ENCODE data around the gene GGA1.
"Not testable (repeated sequence)": the region's sequence is repeated elsewhere in the genome, so short reads cannot be mapped to it uniquely, and the experiment has no call there.

Gene GGA1

GRCh38 chr22:37582526-37582925 lies 26.1 kb upstream of the GGA1 start:
- TF ChIP-seq CTCF (IDR thresholded peaks at IDR 0.05; ENCODE audit: low read depth, low read length, missing control alignments) = no peak
- in situ Hi-C loops (cut with HindIII; ENCODE audit: low sequenced_read_pairs) = no loop called here
- DNase-seq (ENCODE audit: low read depth) = no peak
- no peak overlapping the region for H3K4me3 ChIP-seq (ENCODE audit: low read depth, low read length)

DNA sequence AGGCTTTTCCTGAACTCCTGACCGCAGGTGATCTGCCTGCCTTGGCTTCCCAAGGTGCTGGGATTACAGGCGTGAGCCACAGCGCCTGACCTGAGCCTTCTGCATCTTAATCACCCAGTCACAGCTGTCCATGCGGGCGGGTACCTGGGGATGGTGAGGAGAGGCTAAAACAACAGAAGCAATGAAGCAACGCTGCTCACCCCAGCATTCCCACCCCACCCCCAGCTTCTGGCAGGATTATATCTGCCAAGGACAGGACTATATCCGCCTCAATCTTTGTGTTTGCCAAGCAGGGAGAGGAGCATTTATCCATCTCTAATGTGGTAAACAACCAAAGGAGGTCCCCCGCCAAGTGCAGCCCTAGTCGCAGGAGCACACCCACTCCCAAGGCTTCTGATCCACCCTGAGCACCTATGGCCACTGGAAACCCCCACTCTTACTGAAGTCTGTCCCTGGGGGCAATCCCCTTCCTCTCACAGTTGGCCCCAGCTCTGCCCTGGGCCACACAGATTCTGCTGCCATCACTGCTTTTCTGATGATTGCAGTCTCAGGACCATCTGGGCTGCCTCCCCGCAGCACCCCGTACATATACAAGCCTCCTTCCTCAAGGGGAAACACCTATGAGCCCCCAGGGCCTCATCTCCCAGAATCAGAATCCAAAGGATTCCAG lies 20.0 kb upstream of the GGA1 start:
- in situ Hi-C loops (cut with HindIII; ENCODE audit: low sequenced_read_pairs) = no loop called here
- TF ChIP-seq CTCF (IDR thresholded peaks at IDR 0.05; ENCODE audit: low read depth, low read length, missing control alignments) = no peak
- DNase-seq (ENCODE audit: low read depth) = no peak
- H3K4me3 ChIP-seq (ENCODE audit: low read depth, low read length) = no peak overlapping the region

- no peak for TF ChIP-seq CTCF (IDR thresholded peaks at IDR 0.05; ENCODE audit: low read depth, low read length, missing control alignments)
- in situ Hi-C loops (cut with HindIII; ENCODE audit: low sequenced_read_pairs) = no loop called here
- DNase-seq (ENCODE audit: low read depth) = no peak
- H3K4me3 ChIP-seq (ENCODE audit: low read depth, low read length) = no peak overlapping the region
These were observed 19.0 kb upstream of the GGA1 start for GRCh38 chr22:37589636-37590035.

GRCh38 chr22:37591081-37591480 lies 17.6 kb upstream of the GGA1 start:
- H3K4me3 ChIP-seq (ENCODE audit: low read depth, low read length); in situ Hi-C loops (cut with HindIII; ENCODE audit: low sequenced_read_pairs); DNase-seq (ENCODE audit: low read depth): not testable (repeated sequence)

- DNase-seq (ENCODE audit: low read depth) = no peak
- in situ Hi-C loops (cut with HindIII; ENCODE audit: low sequenced_read_pairs) = no loop called here
- TF ChIP-seq CTCF (IDR thresholded peaks at IDR 0.05; ENCODE audit: low read depth, low read length, missing control alignments) = no peak
- H3K4me3 ChIP-seq (ENCODE audit: low read depth, low read length) = no peak overlapping the region
These were observed 16.7 kb upstream of the GGA1 start for GRCh38 chr22:37591823-37592404.

GRCh38 chr22:37594237-37594636 lies 14.4 kb upstream of the GGA1 start:
- TF ChIP-seq CTCF (IDR thresholded peaks at IDR 0.05; ENCODE audit: low read depth, low read length, missing control alignments) = no peak
- no peak for DNase-seq (ENCODE audit: low read depth)
- H3K4me3 ChIP-seq (ENCODE audit: low read depth, low read length) = no peak overlapping the region
- in situ Hi-C loops (cut with HindIII; ENCODE audit: low sequenced_read_pairs) = no loop called here

DNA sequence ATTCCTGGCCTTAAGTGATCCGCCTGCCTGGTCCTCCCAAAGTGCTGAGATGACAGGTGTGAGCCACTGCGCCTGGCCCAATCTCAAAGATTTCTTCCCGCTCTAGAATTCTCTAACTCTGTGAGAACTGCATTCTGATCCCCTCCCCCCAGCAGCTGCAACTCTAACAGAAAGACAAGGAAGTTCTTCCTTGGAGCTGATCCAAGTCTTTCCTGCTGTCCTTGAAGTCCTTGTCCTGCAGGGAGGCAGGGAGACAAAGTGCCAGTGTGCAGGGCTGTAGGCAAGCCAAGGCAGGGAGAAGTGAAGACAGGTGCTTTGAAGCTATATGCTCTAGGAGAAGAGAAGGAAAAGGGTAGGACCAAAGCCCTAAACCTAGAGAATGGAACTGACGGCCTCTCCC lies 9.5 kb upstream of the GGA1 start:
- no peak overlapping the region for H3K4me3 ChIP-seq (ENCODE audit: low read depth, low read length)
- in situ Hi-C loops (cut with HindIII; ENCODE audit: low sequenced_read_pairs) = no loop called here
- DNase-seq (ENCODE audit: low read depth) = no peak
- TF ChIP-seq CTCF (IDR thresholded peaks at IDR 0.05; ENCODE audit: low read depth, low read length, missing control alignments) = no peak

All from astrocyte of the cerebellum (primary cell).